HG03442 (cell line): ENCODE measurements around the gene ZC3H8.

Source experiments
- ATAC-seq: cut with Tn5 transposase; IDR thresholded peaks from one replicate; pipeline ENCODE4 v1.9.1; 2021; ENCODE audit warnings: mild to moderate bottlenecking, moderate library complexity; ENCODE audit not compliant: unreplicated experiment

The ZC3H8 gene

DNA sequence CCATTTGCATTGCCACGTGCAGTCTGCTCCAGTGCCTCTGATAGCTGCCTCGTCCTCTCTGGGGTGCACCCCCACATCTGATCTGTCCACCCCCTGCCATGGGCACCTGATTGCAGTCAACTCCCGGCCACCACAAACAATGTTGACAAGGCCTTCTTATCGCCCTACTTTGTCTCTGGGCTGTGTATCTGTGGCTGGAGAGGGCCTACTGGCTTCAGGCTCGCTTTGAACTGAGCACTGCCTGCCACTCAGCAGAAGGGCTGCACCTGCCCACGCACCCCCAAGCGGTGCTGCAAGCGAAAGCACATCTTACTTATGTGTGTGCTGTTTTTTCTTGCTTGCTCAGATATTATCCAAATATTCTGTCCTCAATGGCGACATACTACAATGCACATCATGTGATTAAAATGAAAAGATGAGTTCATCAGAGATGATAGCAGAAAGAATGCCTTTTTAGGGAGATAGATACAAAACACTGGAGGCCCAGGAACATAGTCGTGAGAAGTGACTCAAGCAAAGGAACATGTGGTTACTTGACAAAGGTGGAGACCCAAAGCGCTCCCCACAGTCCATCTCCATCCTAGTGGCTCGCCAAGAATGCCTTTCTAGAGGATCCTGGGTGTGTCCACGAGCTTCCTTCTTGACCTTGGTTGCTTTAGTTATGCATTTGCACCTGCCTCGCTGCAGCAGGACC, 87.9 kb downstream of the ZC3H8 start:
- no peak for ATAC-seq

- ATAC-seq: no peak
Observed at GRCh38 chr2:112165296-112165695, 89.5 kb downstream of the ZC3H8 start.

DNA sequence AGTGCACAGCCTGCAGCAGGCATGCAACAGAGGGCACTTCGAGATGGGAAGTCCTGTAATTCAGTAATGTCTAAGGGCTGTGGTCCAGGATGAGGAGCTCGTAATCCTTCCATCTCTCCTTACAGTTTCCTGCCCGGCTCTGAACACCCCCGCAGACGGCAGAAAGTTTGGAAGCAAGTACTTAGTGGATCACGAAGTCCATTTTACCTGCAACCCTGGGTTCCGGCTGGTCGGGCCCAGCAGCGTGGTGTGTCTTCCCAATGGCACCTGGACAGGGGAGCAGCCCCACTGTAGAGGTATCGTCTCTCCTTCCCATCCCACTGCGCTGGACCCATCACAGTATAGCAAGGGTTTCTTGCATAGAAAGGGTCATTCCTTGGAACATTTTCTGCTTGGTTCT, 90.0 kb downstream of the ZC3H8 start:
- ATAC-seq: no peak

DNA sequence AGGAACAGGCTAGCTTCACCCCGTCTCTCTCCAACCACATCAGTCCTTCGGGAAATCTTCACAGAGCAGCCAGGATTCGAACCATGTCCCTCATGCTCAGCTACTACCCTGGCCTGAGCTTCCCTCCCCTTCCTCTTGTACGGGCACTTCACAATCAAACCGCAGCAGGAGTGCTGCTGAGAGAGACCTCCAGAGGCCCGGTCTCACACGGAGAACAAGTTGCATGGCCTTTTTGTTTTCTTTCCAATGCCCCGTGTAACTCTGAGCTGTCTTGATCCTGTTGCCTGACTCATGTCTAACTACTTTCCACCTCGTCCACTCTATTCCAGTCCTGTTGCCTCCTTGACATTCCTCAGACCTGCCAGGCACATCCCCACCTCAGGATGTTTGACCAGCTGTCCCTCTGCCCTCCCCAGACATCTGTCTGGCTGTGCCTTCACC, 91.3 kb downstream of the ZC3H8 start:
- ATAC-seq: no peak

DNA sequence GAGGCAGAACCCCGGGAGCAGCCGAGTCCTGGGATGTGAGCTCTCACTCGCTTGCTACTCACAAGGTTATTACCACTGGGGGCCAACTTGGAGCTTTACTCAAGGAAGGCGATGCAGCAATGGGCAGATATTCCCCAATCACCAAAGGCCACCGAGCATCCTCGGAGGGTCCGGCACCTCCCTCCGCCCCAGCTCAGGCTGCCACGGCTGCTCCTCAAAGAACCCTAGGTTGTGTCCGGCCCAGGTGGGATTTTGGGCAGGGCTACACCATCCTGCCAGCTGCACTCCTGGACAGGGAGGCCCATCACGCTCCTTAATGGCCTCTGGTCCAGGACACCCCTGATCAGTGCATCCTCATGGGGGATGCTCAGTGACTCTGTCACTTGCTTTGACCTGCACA, 91.9 kb downstream of the ZC3H8 start:
- ATAC-seq: no peak

GRCh38 chr2:112162341-112162740, 92.5 kb downstream of the ZC3H8 start:
- ATAC-seq: no peak
